Measurements from ENCODE around the gene TSPAN11. TPM values are rescaled to one million over a fixed set of nuclear protein-coding genes. Genes with fewer than 3 reads are reported as not detected.

Gene TSPAN11
- total RNA-seq, 2 donors from 2014 or later: 0.07 to 0.28 TPM

- DNase-seq (no peak), ATAC-seq (replicated peaks in 1 of 2) (no peak)
- H3K9me3 Mint-ChIP-seq: no peaks in the 10 kb centered on the region
- no peaks in the 10 kb centered on the region for H3K36me3 Mint-ChIP-seq (ENCODE audit: insufficient read depth in 2 of 2)
- H3K4me1 Mint-ChIP-seq (ENCODE audit: low read depth): no peaks in the 10 kb centered on the region
- no peak overlapping the region for H3K4me3 Mint-ChIP-seq
- H3K27ac Mint-ChIP-seq: no peak overlapping the region
- peaks cover 11% of the 10 kb centered on the region for H3K27me3 Mint-ChIP-seq (ENCODE audit: low read depth)
Observed at GRCh38 chr12:30953257-30953656, 26.7 kb downstream of the TSPAN11 start.

- DNase-seq: no peak
Observed at GRCh38 chr12:30953951-30954751, 27.6 kb downstream of the TSPAN11 start.

GRCh38 chr12:30955214-30955613, 28.7 kb downstream of the TSPAN11 start:
- DNase-seq (no peak), ATAC-seq (replicated peaks in 1 of 2) (no peak)
- no peaks in the 10 kb centered on the region for H3K36me3 Mint-ChIP-seq (ENCODE audit: insufficient read depth in 2 of 2)
- no peaks in the 10 kb centered on the region for H3K9me3 Mint-ChIP-seq
- no peak overlapping the region for H3K27ac Mint-ChIP-seq
- H3K4me3 Mint-ChIP-seq: no peak overlapping the region
- H3K4me1 Mint-ChIP-seq (ENCODE audit: low read depth): no peaks in the 10 kb centered on the region
- peaks cover 4% of the 10 kb centered on the region for H3K27me3 Mint-ChIP-seq (ENCODE audit: low read depth)

More at GRCh38 chr12:30953951-30954751, 27.6 kb downstream of the TSPAN11 start:
- Mint-ChIP-seq H3K4me1 (ENCODE audit: low read depth) (no peaks in the 10 kb centered on the region), H3K27me3 (ENCODE audit: low read depth) (peaks cover 11% of the 10 kb centered on the region), H3K27ac (no peak overlapping the region), H3K4me3 (no peak overlapping the region), H3K9me3 (no peaks in the 10 kb centered on the region), H3K36me3 (ENCODE audit: insufficient read depth in 2 of 2) (no peaks in the 10 kb centered on the region)
- ATAC-seq (replicated peaks in 1 of 2): peak in 1 of 2 donors; percentile 25

GRCh38 chr12:30959110-30959710, 32.7 kb downstream of the TSPAN11 start:
- no peak for ATAC-seq (replicated peaks in 1 of 2)
- no peak for DNase-seq
- Mint-ChIP-seq H3K4me1 (ENCODE audit: low read depth) (no peaks in the 10 kb centered on the region), H3K36me3 (ENCODE audit: insufficient read depth in 2 of 2) (no peaks in the 10 kb centered on the region), H3K27ac (no peak overlapping the region), H3K27me3 (ENCODE audit: low read depth) (peaks cover 4% of the 10 kb centered on the region), H3K9me3 (no peaks in the 10 kb centered on the region), H3K4me3 (no peak overlapping the region)

- H3K4me1 Mint-ChIP-seq (ENCODE audit: low read depth): no peaks in the 10 kb centered on the region
- H3K4me3 Mint-ChIP-seq: no peak overlapping the region
- H3K9me3 Mint-ChIP-seq: no peaks in the 10 kb centered on the region
- no peaks in the 10 kb centered on the region for H3K36me3 Mint-ChIP-seq (ENCODE audit: insufficient read depth in 2 of 2)
- H3K27me3 Mint-ChIP-seq (ENCODE audit: low read depth): peaks cover 10% of the 10 kb centered on the region
- ATAC-seq (replicated peaks in 1 of 2) (no peak), DNase-seq (no peak)
- no peak overlapping the region for H3K27ac Mint-ChIP-seq
Observed at GRCh38 chr12:30959778-30960177, 33.2 kb downstream of the TSPAN11 start.

- Mint-ChIP-seq H3K27me3 (ENCODE audit: low read depth) (peaks cover 10% of the 10 kb centered on the region), H3K27ac (no peak overlapping the region), H3K36me3 (ENCODE audit: insufficient read depth in 2 of 2) (no peaks in the 10 kb centered on the region), H3K4me1 (ENCODE audit: low read depth) (no peaks in the 10 kb centered on the region), H3K4me3 (no peak overlapping the region), H3K9me3 (no peaks in the 10 kb centered on the region)
- DNase-seq (no peak), ATAC-seq (replicated peaks in 1 of 2) (no peak)
Observed at GRCh38 chr12:30961030-30961429, 34.5 kb downstream of the TSPAN11 start.

- Mint-ChIP-seq H3K4me3 (no peak overlapping the region), H3K9me3 (no peaks in the 10 kb centered on the region), H3K27me3 (ENCODE audit: low read depth) (peaks cover 10% of the 10 kb centered on the region), H3K36me3 (ENCODE audit: insufficient read depth in 2 of 2) (no peaks in the 10 kb centered on the region), H3K27ac (no peak overlapping the region), H3K4me1 (ENCODE audit: low read depth) (no peaks in the 10 kb centered on the region)
- ATAC-seq (replicated peaks in 1 of 2) (no peak), DNase-seq (no peak)
Observed at GRCh38 chr12:30962047-30962446, 35.5 kb downstream of the TSPAN11 start.

- Mint-ChIP-seq H3K4me1 (ENCODE audit: low read depth) (no peaks in the 10 kb centered on the region), H3K9me3 (no peaks in the 10 kb centered on the region), H3K27ac (no peak overlapping the region), H3K27me3 (ENCODE audit: low read depth) (peaks cover 10% of the 10 kb centered on the region), H3K4me3 (no peak overlapping the region), H3K36me3 (ENCODE audit: insufficient read depth in 2 of 2) (no peaks in the 10 kb centered on the region)
- no peak for DNase-seq
- ATAC-seq (replicated peaks in 1 of 2): no peak
Observed at GRCh38 chr12:30963709-30964564, 37.4 kb downstream of the TSPAN11 start.

- Mint-ChIP-seq H3K36me3 (ENCODE audit: insufficient read depth in 2 of 2) (no peaks in the 10 kb centered on the region), H3K27ac (no peak overlapping the region), H3K4me1 (ENCODE audit: low read depth) (no peaks in the 10 kb centered on the region), H3K4me3 (no peak overlapping the region), H3K9me3 (no peaks in the 10 kb centered on the region), H3K27me3 (ENCODE audit: low read depth) (peaks cover 12% of the 10 kb centered on the region)
- ATAC-seq (replicated peaks in 1 of 2): no peak
- DNase-seq: no peak
Observed at GRCh38 chr12:30964896-30965612, 38.5 kb downstream of the TSPAN11 start.

GRCh38 chr12:30965613-30965985, 39.1 kb downstream of the TSPAN11 start:
- Mint-ChIP-seq H3K27ac (no peak overlapping the region), H3K4me1 (ENCODE audit: low read depth) (no peaks in the 10 kb centered on the region), H3K4me3 (no peak overlapping the region), H3K9me3 (no peaks in the 10 kb centered on the region), H3K36me3 (ENCODE audit: insufficient read depth in 2 of 2) (no peaks in the 10 kb centered on the region), H3K27me3 (ENCODE audit: low read depth) (peaks cover 18% of the 10 kb centered on the region)
- DNase-seq: no peak
- no peak for ATAC-seq (replicated peaks in 1 of 2)

- H3K27me3 Mint-ChIP-seq (ENCODE audit: low read depth): peaks cover 27% of the 10 kb centered on the region
- no peaks in the 10 kb centered on the region for H3K36me3 Mint-ChIP-seq (ENCODE audit: insufficient read depth in 2 of 2)
- H3K4me1 Mint-ChIP-seq (ENCODE audit: low read depth): no peaks in the 10 kb centered on the region
- no peaks in the 10 kb centered on the region for H3K9me3 Mint-ChIP-seq
- no peak for ATAC-seq (replicated peaks in 1 of 2)
- H3K27ac Mint-ChIP-seq: no peak overlapping the region
- no peak overlapping the region for H3K4me3 Mint-ChIP-seq
- no peak for DNase-seq
Observed at GRCh38 chr12:30967026-30967425, 40.5 kb downstream of the TSPAN11 start.

GRCh38 chr12:30968211-30968610, 41.7 kb downstream of the TSPAN11 start:
- no peak overlapping the region for H3K27ac Mint-ChIP-seq
- ATAC-seq (replicated peaks in 1 of 2): no peak
- H3K36me3 Mint-ChIP-seq (ENCODE audit: insufficient read depth in 2 of 2): no peaks in the 10 kb centered on the region
- H3K9me3 Mint-ChIP-seq: no peaks in the 10 kb centered on the region
- peaks cover 29% of the 10 kb centered on the region for H3K27me3 Mint-ChIP-seq (ENCODE audit: low read depth)
- H3K4me3 Mint-ChIP-seq: no peak overlapping the region
- no peak for DNase-seq
- no peaks in the 10 kb centered on the region for H3K4me1 Mint-ChIP-seq (ENCODE audit: low read depth)

GRCh38 chr12:30969006-30969405, 42.5 kb downstream of the TSPAN11 start:
- H3K4me1 Mint-ChIP-seq (ENCODE audit: low read depth): no peaks in the 10 kb centered on the region
- H3K36me3 Mint-ChIP-seq (ENCODE audit: insufficient read depth in 2 of 2): no peaks in the 10 kb centered on the region
- no peak for ATAC-seq (replicated peaks in 1 of 2)
- H3K27ac Mint-ChIP-seq: no peak overlapping the region
- H3K9me3 Mint-ChIP-seq: no peaks in the 10 kb centered on the region
- H3K4me3 Mint-ChIP-seq: no peak overlapping the region
- DNase-seq: no peak
- peaks cover 27% of the 10 kb centered on the region for H3K27me3 Mint-ChIP-seq (ENCODE audit: low read depth)
